GM19240 (cell line): ENCODE data around the gene SPATA17.

Source experiments
- DNase-seq: peaks from one replicate; pipeline ENCODE4 v3.0.0; 2011; ENCODE audit warnings: low spot score; ENCODE audit not compliant: insufficient read length

SPATA17 gene

DNA sequence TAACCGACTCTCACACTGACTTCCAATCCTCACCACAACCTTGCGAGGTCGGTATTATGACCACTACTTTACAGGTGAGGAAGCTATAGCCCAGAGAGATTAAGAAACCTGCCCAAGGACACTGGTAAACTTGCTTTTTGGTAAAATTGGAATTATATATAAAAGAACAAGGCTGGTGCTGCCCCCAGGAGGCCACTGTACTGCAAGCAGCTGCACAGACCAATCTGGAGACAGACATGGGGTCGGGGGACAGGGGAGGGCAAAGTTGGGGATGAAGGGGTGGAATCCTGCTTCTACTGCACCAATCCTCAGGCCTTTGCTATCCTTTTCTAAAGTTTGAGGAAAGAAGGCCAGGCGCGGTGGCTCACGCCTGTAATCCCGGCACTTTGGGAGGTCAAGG is 280.8 kb downstream of the SPATA17 start:
- no peak for DNase-seq

DNA sequence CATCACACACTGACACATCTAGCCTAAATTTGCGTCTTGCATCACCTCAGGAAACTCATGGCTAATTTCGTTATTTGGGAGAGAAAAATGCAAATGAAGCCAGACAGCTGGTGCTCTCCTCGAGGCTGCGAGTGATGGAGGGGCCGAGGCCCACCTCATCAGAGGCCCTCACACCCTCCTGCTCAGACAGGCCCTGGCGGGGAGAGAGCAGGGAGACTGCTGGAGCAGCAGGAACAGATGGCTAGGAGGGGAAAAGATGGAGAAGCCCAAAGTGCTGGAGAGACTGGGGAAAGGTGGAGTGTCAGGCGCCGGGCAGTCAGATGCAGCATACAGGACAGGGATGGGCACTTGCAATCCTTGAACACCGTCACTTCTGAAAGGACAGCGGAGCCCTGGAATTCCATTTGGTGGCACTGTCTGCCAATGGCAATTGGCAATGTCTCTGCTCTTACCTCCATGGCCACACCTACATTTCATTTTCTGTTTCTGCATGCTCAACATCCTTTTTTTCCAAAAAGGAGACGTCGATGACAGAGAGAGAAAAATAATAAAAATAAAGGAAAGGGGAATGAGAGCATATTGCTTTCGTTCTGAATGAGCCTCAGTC is 286.2 kb downstream of the SPATA17 start:
- DNase-seq: no peak

DNA sequence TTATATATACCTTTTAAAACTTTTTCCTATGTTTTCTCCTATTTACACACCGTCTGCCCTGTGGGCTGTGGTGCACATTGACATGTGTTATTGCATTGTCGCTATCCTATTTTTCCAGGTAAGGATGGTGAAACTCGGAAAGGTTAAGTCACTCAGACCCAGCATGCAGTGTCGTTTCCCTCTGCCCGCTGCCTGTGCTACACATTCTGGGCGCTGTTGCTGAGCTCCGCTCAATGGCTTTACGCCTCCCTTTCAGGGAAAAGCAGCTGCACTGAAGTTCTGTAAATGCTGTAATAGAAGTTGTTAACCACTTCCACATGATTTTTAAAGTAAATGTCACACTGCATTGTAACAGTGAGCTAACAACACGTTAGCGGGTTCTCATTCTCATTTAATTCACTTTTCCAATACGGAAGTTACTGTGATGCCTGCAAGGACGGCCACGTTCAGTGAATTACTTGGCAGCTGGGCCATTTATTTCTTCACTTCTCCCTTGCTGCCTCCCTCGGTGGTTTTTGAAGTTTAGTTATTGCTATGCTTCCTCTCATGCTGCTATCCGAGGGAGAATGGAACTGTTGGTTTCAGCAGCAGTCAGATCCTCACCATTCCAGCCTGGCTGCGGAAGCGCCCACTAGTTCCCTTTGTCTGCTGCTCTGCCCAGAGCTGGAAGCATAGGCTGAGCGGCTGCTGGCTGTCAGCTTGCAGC is 288.7 kb downstream of the SPATA17 start:
- no peak for DNase-seq
